Uterus (tissue), 2 donors: ENCODE results near the gene KIT.

Experiments used
- POLR2A ChIP-seq, 2 donors: fragments of 450-650 bp; IDR thresholded peaks; one replicate each; pipeline ENCODE4 v1.6.1; 2016; ENCODE audit warnings: antibody characterized with exemption in 2 of 2, mild to moderate bottlenecking in 1 of 2, moderate library complexity in 1 of 2
- TF ChIP-seq, protein P1 (sequence below), 4 experiments: fragments of 200-600 bp in 2 of 4; fragments of 450-650 bp in 2 of 4; sonication (generic) in 2 of 4; IDR thresholded peaks; one replicate each; pipeline ENCODE4 v1.5.1; 2016 to 2019; ENCODE audit warnings: antibody characterized with exemption in 4 of 4, mild to moderate bottlenecking in 2 of 4, moderate library complexity in 1 of 4

DNA sequence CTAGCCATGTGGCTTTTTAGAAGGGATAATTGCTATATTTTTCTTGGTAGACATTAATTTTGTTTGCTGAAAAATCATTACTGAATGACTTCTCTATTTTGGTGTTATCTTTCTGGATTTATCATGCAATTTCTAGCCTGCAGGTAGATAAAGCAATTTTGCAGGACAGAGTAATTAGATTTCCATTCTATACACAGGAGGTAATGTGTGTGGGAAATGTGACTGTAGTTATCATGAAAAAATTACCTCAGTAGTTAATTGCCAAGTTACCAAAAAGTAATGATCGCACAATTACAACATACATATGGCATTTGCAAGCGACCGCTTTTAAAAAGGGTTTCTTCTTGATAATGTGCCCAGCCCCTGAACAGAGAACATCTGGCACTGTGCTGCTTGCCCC, 66.1 kb downstream of the KIT start:
- TF ChIP-seq, protein P1, sequence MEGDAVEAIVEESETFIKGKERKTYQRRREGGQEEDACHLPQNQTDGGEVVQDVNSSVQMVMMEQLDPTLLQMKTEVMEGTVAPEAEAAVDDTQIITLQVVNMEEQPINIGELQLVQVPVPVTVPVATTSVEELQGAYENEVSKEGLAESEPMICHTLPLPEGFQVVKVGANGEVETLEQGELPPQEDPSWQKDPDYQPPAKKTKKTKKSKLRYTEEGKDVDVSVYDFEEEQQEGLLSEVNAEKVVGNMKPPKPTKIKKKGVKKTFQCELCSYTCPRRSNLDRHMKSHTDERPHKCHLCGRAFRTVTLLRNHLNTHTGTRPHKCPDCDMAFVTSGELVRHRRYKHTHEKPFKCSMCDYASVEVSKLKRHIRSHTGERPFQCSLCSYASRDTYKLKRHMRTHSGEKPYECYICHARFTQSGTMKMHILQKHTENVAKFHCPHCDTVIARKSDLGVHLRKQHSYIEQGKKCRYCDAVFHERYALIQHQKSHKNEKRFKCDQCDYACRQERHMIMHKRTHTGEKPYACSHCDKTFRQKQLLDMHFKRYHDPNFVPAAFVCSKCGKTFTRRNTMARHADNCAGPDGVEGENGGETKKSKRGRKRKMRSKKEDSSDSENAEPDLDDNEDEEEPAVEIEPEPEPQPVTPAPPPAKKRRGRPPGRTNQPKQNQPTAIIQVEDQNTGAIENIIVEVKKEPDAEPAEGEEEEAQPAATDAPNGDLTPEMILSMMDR (IDR thresholded peaks at IDR 0.05) = no peak
- no peak for TF ChIP-seq POLR2A (IDR thresholded peaks at IDR 0.05)
